Activated T-helper 2 cell treated with anti-CD3 and anti-CD28 coated beads, Interferon-gamma antibody, Interleukin-2, Interleukin-4, amounts not matched to agents 10 μg/mL and 5 μg/mL and 100 μg/mL, durations not matched to agents 14 hours and 24 hours and 36 hours (primary cell): Measurements from ENCODE around the gene IGSF3. TPM values are rescaled to one million over a fixed set of nuclear protein-coding genes. Genes with fewer than 3 reads are reported as not detected.

Experiments
- DNase-seq: peaks from one replicate; pipeline ENCODE4 v3.0.0; 2021; ENCODE audit warnings: low spot score
- H3K27ac Mint-ChIP-seq: one replicate; pipeline ENCODE4 v1.8.0; 2021; ENCODE audit warnings: mixed read lengths
- H3K27me3 Mint-ChIP-seq: one replicate; pipeline ENCODE4 v1.8.0; 2021; ENCODE audit warnings: low read depth, mixed read lengths
- H3K36me3 Mint-ChIP-seq: one replicate; pipeline ENCODE4 v1.8.0; 2021; ENCODE audit warnings: low read depth, mixed read lengths
- H3K4me1 Mint-ChIP-seq: one replicate; pipeline ENCODE4 v1.8.0; 2021; ENCODE audit warnings: low read depth, mixed read lengths
- H3K4me3 Mint-ChIP-seq: one replicate; pipeline ENCODE4 v1.8.0; 2021; ENCODE audit warnings: low read depth, mild to moderate bottlenecking, moderate library complexity, mixed read lengths
- H3K9me3 Mint-ChIP-seq: one replicate; pipeline ENCODE4 v1.8.0; 2021; ENCODE audit warnings: mixed read lengths
- intact Hi-C: fragments of 100-400 bp; cut with micrococcal nuclease; formaldehyde crosslinking; loops from one replicate; pipeline ENCODE4 v1.15.1; 2023
- total RNA-seq: library from RNA; stranded (reverse); gene quantifications from 2 replicates; pipeline ENCODE4 v1.2.3, GENCODE V29; 2022

Gene IGSF3
- total RNA-seq, 1 donor from 2014 or later: 4.6 TPM

GRCh38 chr1:116580446-116581322 is 86.8 kb downstream of the IGSF3 start:
- intact Hi-C loops: no loop called here
- DNase-seq: no peak
- H3K4me1 Mint-ChIP-seq: peaks cover 4% of the 10 kb centered on the region

GRCh38 chr1:116579259-116579875 is 88.2 kb downstream of the IGSF3 start:
- intact Hi-C loops: loop anchor here (10.0 kb wide), 1 partner anchor 155 kb away; no protein-coding TSS in a partner anchor
- Mint-ChIP-seq H3K27me3 (no peaks in the 10 kb centered on the region), H3K4me3 (no peak overlapping the region), H3K9me3 (no peaks in the 10 kb centered on the region), H3K4me1 (peaks cover 14% of the 10 kb centered on the region), H3K36me3 (no peaks in the 10 kb centered on the region), H3K27ac (no peak overlapping the region)
- no peak for DNase-seq

More at GRCh38 chr1:116580446-116581322, 86.8 kb downstream of the IGSF3 start:
- Mint-ChIP-seq H3K4me3 (no peak overlapping the region), H3K9me3 (no peaks in the 10 kb centered on the region), H3K27ac (no peak overlapping the region), H3K36me3 (no peaks in the 10 kb centered on the region), H3K27me3 (no peaks in the 10 kb centered on the region)

- no peaks in the 10 kb centered on the region for H3K9me3 Mint-ChIP-seq
- intact Hi-C loops: loop anchor here (10.0 kb wide), 1 partner anchor 156 kb away; no protein-coding TSS in a partner anchor
Observed at GRCh38 chr1:116578581-116578980, 89.0 kb downstream of the IGSF3 start.

GRCh38 chr1:116577759-116578314 is 89.7 kb downstream of the IGSF3 start:
- no peak overlapping the region for H3K4me3 Mint-ChIP-seq
- no peaks in the 10 kb centered on the region for H3K9me3 Mint-ChIP-seq
- no peak overlapping the region for H3K27ac Mint-ChIP-seq
- DNase-seq: no peak
- H3K27me3 Mint-ChIP-seq: no peaks in the 10 kb centered on the region
- intact Hi-C loops: loop anchor here (10.0 kb wide), 1 partner anchor 157 kb away; no protein-coding TSS in a partner anchor
- H3K36me3 Mint-ChIP-seq: no peaks in the 10 kb centered on the region
- H3K4me1 Mint-ChIP-seq: peaks cover 21% of the 10 kb centered on the region

More at GRCh38 chr1:116578581-116578980, 89.0 kb downstream of the IGSF3 start:
- no peak for DNase-seq
- H3K36me3 Mint-ChIP-seq: no peaks in the 10 kb centered on the region
- no peaks in the 10 kb centered on the region for H3K27me3 Mint-ChIP-seq
- no peak overlapping the region for H3K4me3 Mint-ChIP-seq
- no peak overlapping the region for H3K27ac Mint-ChIP-seq
- peaks cover 18% of the 10 kb centered on the region for H3K4me1 Mint-ChIP-seq

- Mint-ChIP-seq H3K4me1 (peaks cover 37% of the 10 kb centered on the region), H3K27ac (no peak overlapping the region), H3K36me3 (peaks cover 5% of the 10 kb centered on the region), H3K4me3 (no peak overlapping the region), H3K27me3 (no peaks in the 10 kb centered on the region), H3K9me3 (no peaks in the 10 kb centered on the region)
- intact Hi-C loops: loop anchor here (1.0 to 10.0 kb wide), 3 partner anchors 22 to 160 kb away; no protein-coding TSS in a partner anchor
- DNase-seq: peak; percentile 30
Observed at GRCh38 chr1:116574581-116575291, 92.8 kb downstream of the IGSF3 start.

GRCh38 chr1:116573431-116574095 is 94.0 kb downstream of the IGSF3 start:
- H3K9me3 Mint-ChIP-seq: no peaks in the 10 kb centered on the region
- no peak overlapping the region for H3K4me3 Mint-ChIP-seq
- H3K27ac Mint-ChIP-seq: no peak overlapping the region

GRCh38 chr1:116572771-116573430 is 94.6 kb downstream of the IGSF3 start:
- no peaks in the 10 kb centered on the region for H3K9me3 Mint-ChIP-seq
- H3K4me1 Mint-ChIP-seq: peaks cover 55% of the 10 kb centered on the region
- H3K4me3 Mint-ChIP-seq: no peak overlapping the region
- intact Hi-C loops: loop anchor here (10.0 kb wide), 1 partner anchor 162 kb away; no protein-coding TSS in a partner anchor
- no peak overlapping the region for H3K27ac Mint-ChIP-seq
- H3K27me3 Mint-ChIP-seq: no peaks in the 10 kb centered on the region
- DNase-seq: no peak
- H3K36me3 Mint-ChIP-seq: peaks cover 23% of the 10 kb centered on the region

More at GRCh38 chr1:116573431-116574095, 94.0 kb downstream of the IGSF3 start:
- intact Hi-C loops: loop anchor here (1.0 to 10.0 kb wide), 3 partner anchors 23 to 161 kb away; no protein-coding TSS in a partner anchor
- peaks cover 49% of the 10 kb centered on the region for H3K4me1 Mint-ChIP-seq
- H3K27me3 Mint-ChIP-seq: no peaks in the 10 kb centered on the region
- peaks cover 17% of the 10 kb centered on the region for H3K36me3 Mint-ChIP-seq
- DNase-seq: no peak

GRCh38 chr1:116572099-116572498 is 95.4 kb downstream of the IGSF3 start:
- Mint-ChIP-seq H3K27me3 (no peaks in the 10 kb centered on the region), H3K4me3 (peak overlapping the region; percentile 97), H3K36me3 (peaks cover 27% of the 10 kb centered on the region), H3K9me3 (no peaks in the 10 kb centered on the region), H3K4me1 (peaks cover 59% of the 10 kb centered on the region), H3K27ac (peak overlapping the region; percentile 84)
- intact Hi-C loops: loop anchor here (10.0 kb wide), 1 partner anchor 163 kb away; no protein-coding TSS in a partner anchor
- no peak for DNase-seq

- peak overlapping the region; percentile 84 for H3K27ac Mint-ChIP-seq
- H3K27me3 Mint-ChIP-seq: no peaks in the 10 kb centered on the region
- intact Hi-C loops: loop anchor here (10.0 kb wide), 1 partner anchor 163 kb away; no protein-coding TSS in a partner anchor
- peaks cover 32% of the 10 kb centered on the region for H3K36me3 Mint-ChIP-seq
- no peaks in the 10 kb centered on the region for H3K9me3 Mint-ChIP-seq
- H3K4me3 Mint-ChIP-seq: peak overlapping the region; percentile 97
- no peak for DNase-seq
- peaks cover 61% of the 10 kb centered on the region for H3K4me1 Mint-ChIP-seq
Observed at GRCh38 chr1:116571215-116571919, 96.2 kb downstream of the IGSF3 start.

- Mint-ChIP-seq H3K27ac (peak within 1 kb of the TSS; percentile 91), H3K4me3 (peak within 1 kb of the TSS; percentile 97), H3K4me1 (peaks cover 65% of the 10 kb centered on the region), H3K9me3 (no peaks in the 10 kb centered on the region), H3K36me3 (peaks cover 39% of the 10 kb centered on the region), H3K27me3 (no peaks in the 10 kb centered on the region)
- peak; percentile 78 for DNase-seq
- intact Hi-C loops: loop anchor here (10.0 kb wide), 1 partner anchor 164 kb away; no protein-coding TSS in a partner anchor
Observed at GRCh38 chr1:116570358-116571214, 96.9 kb downstream of the IGSF3 start, which contains the start of gene CD58. TSS of gene CD58 (minus strand) at chr1:116571026. CDS start at chr1:116570972, 54 bp downstream.
